Esophagus mucosa (tissue), 1 donor: ENCODE data around the gene SYTL4. TPM values are rescaled to one million over a fixed set of nuclear protein-coding genes. Genes with fewer than 3 reads are reported as not detected.

ENCODE experiments used
- ATAC-seq: fragments of 200-7000 bp; cut with Tn5 transposase; one replicate; pipeline ENCODE4 v1.9.1; 2020
- total RNA-seq: library from RNA; stranded (reverse); gene quantifications from one replicate; pipeline ENCODE4 v1.2.4, GENCODE V29; 2023
- donor health status: DM: yes; HTN: yes; CAD: no.

Gene SYTL4
- total RNA-seq, 1 donor from 2014 or later: 2.9 TPM

DNA sequence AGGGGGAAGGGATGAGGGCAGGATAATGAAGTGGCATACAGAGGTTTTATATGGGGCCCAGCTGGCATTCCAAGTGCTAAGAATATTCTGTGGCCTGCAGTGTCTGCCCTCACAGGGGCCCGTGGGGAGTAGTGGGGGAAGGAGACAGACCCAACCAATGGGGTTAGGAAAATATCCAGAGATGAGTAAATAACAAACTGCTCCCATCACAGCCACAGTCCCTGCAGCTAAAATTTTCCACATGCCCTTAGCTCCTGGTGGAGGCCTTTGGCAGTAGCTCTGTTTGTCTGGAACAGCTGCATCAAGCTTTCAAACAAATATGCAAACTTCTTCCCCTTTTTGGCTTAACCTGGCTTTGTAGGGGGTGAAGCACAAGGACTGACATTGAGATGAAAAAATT is 84.8 kb downstream of the SYTL4 start:
- ATAC-seq: no peak

DNA sequence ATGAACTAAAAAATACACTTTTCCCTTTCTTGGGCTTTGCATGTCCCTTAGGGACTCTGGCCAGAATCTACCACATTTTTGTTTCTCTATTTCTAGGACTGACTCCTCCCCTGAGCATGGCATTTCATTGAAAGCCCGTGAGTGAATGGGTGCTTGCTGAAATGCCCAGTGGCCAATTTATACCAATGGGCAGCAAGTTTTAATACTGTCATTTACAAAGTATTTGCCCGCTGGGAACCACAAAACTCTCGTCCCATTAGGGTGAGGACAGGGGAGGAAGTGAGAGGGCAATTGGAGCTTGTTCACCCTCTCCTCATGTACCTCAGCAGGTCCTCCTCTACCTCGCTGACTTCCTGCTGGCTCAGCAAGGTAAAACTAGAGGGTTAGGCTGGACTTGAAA is 86.8 kb downstream of the SYTL4 start:
- ATAC-seq: no peak

DNA sequence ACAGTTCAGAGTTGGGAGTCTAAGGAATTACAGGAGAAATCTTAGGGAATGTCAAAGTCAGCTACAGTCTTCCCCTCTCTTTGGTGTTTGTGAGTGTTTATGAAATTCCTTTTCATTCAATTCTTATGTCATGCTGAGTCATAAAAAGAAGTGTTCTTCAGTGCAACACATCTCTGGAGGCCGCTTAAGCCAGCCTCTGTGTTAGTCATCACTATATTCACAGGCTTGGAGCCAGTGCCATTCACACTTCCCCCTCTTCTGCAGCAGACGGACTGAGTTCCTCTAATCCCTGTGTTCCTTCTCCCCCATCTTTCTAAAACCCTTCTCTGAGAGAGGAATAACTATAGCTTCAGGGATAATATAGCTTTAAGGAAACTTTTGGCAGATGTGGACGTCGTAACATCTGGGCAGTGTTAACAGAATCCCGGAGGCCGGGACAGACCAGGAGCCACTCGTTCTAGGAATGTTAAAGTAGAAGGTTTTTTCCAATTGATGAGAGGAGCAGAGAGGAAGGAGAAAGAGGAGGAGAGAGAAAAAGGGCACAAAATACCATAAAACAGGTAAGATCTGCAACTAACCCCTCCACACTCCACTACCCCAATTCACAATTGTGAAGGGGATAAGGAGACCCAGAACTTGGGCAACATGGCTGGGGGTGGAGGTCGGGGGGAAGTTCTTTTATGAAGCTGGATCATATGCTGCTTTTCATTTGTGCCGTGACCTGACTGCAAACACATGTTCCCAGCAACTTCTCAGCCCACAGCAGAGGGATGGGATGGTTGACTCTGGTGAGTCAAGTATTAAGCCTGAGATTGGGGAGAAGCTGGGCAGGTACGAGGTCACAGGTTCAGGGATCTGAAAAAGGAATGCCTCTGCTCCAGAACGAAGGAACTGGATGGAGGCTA is 87.7 kb downstream of the SYTL4 start, which contains the start of gene SRPX2:
Gene SRPX2 (plus strand): TSS at position 244 of the 905 bp plus-strand sequence. CDS start 2,124 bp downstream, outside the sequence.
- peak; percentile 95 for ATAC-seq

DNA sequence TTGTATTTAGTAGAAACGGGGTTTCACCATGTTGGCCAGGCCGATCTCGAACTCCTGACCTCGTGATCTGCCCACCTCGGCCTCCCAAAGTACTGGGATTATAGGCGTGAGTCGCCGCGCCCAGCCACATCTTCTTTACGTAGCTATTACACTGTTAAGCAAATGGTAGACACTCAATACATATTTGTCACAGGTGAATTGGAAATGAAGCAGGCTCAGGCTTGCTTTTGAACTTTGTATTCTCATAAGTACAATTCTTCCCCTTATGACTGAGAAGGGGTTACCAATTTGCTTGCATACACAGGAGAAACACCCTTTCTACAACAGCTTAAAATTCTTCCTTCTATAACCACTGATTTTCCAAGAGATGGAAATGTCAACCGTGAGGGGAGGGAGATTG is 88.7 kb downstream of the SYTL4 start:
- ATAC-seq: peak; percentile 78

DNA sequence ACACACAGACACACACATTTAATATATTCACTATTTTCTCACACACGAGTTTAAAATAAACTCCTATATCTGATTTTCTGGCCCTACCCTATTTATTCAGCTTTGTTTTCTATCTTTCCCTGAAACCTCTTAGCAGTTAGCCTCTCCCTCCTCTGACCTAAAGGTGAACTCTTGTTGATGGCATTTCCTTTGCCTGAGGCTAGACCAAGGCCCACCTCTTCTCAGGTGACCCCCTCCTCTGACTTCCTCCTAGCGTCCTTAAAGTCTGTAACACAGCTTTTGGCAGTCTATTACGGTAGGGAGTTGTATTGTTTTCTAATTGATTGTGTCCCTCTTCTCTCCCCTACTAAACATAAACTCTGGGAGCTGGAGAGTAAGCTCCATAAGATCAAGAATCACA is 89.6 kb downstream of the SYTL4 start:
- peak; percentile 34 for ATAC-seq

DNA sequence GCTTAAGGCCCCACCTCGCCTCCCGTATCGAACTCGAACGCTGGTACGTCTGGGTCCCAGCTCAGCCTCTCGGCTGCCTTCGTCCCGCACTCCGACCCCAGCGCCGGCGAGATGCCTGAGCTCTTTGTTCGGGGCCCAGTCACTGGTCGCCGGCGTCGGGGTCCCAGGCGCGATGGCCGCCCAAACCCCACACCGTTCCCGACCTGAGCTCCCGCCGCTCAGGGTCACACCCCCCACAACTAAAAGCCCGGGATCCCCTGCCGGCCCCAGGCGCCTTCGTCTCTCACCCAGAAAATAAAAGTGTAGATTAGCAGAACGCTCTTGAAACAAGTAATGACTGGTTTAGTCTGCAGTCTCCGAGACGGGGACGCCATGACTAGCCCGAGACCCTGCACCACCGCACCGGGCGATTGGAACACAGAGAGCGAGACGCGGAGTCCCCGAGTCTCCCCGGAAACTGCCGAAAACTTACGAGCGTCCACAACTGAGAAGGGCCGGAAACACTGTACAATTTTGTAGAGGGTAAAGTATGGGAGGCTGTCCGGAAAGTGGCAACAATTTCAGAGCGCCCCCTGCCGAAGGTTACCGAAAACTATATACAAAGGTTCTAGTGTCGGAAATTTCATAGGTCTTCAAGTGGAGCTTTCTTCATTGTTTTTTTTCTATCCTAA is 95.5 kb downstream of the SYTL4 start, which contains the start of gene TSPAN6:
Gene TSPAN6 (minus strand): TSS at position 486 of the 671 bp plus-strand sequence. CDS start 112 bp downstream, at position 374.
- peak; percentile 95 for ATAC-seq

DNA sequence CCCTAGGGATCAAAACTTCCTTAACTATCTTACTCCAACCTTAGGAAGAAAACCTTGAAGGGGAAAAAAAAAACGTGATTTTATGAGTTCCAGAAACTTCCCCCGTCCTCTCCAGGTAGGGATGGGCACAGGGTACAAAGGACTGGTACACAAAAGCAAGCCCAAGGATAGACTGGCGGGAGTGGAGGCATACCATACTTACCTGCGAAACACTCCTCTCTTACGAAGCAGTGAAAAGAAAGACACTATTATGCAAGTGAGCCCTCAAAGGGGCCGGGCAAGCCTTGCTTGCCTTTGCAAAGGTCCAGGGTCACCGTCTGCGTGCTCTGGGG is 96.0 kb downstream of the SYTL4 start:
- peak; percentile 49 for ATAC-seq

DNA sequence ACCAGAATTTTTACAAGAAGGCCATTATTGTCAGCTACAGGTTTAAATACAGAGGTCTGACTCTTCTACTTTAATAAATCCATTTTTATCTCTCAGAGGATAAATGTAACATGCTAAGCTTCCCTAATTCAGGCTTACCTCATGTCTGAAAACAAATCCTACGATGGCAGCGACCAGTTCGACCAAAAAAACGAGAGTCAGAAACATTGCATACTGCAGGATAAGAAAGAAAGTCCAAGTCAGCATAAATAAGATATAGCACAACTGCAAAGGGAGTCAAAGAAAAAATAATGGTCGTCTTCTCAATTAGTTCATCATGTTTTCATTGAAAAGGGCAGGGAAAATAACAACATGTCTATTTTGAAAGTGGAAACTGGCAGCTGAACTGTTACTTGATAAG is 96.9 kb downstream of the SYTL4 start:
- no peak for ATAC-seq

DNA sequence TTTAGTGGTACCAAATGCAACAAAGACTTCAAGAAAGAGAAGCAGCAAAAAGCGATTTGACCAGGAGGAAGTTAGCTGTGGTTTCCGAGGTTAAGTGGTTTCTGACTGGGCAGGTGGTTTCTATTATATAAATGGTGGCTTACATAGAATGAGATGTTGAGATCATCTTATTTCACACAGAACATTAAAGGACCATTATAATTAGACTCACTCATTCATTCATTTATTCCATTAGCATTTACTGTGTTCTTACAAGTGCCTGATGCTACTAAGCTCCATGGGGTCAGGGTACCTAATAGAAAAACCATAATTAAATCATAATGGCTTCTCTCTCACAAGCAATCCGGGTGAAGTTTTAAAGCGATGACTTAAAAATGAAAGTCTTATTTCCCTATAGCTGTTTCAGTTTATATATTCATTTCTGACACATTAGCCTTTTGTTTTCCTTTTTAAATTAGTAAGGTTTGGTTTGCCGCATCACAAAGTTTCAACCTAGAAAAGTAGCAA is 105.9 kb downstream of the SYTL4 start:
- no peak for ATAC-seq

Other genes with a start within 250 kb of the SYTL4 start
- gene TNMD, start 147.2 kb downstream of the SYTL4 start, total RNA-seq: not detected
- gene TSPAN6, start 95.3 kb downstream of the SYTL4 start, total RNA-seq: 36.4 TPM
- gene SRPX2, start 87.9 kb downstream of the SYTL4 start, total RNA-seq: 18.9 TPM
- gene CSTF2, start 88.3 kb upstream of the SYTL4 start, total RNA-seq: 22.4 TPM
- 0.08 TPM for gene NOX1, start 142.2 kb upstream of the SYTL4 start, total RNA-seq
- 3.7 TPM for gene XKRX, start 196.8 kb upstream of the SYTL4 start, total RNA-seq
- gene ARL13A, start 237.6 kb upstream of the SYTL4 start, total RNA-seq: not detected